ENCODE data around the gene GBA3.

- TF ChIP-seq CTCF (IDR thresholded peaks at IDR 0.05), result no peak
- no peak for TF ChIP-seq POLR2A (IDR thresholded peaks at IDR 0.05)
Measured at GRCh38 chr4:22688236-22688635, 4.5 kb upstream of the GBA3 start.
